GM12878 (cell line): ENCODE measurements around the gene EMID1. TPM values are rescaled to one million over a fixed set of nuclear protein-coding genes. Genes with fewer than 3 reads are reported as not detected.

Experiments
- CHD4 ChIP-seq: fragments of 200-600 bp; sonication (generic); IDR thresholded peaks from 2 replicates; pipeline ENCODE4 v1.6.1; 2016; ENCODE audit warnings: mild to moderate bottlenecking
- EP300 ChIP-seq, 2 experiments: fragments of 150-350 bp in 1 of 2; IDR thresholded peaks; 2 replicates each; pipeline ENCODE4 v1.6.1; 2011 to 2012; ENCODE audit warnings: low read depth in 2 of 2, low read length in 2 of 2, borderline replicate concordance in 1 of 2, improper control_type of control experiment in 1 of 2, inconsistent platforms in 1 of 2; ENCODE audit not compliant: control insufficient read depth in 1 of 2
- HDAC2 ChIP-seq: fragments of 200-600 bp; sonication (generic); IDR thresholded peaks from 2 replicates; pipeline ENCODE4 v1.6.1; 2017
- MEF2B ChIP-seq: fragments of 450-650 bp; IDR thresholded peaks from 2 replicates; pipeline ENCODE4 v1.6.1; 2018; ENCODE audit warnings: mild to moderate bottlenecking, moderate library complexity; ENCODE audit not compliant: partially characterized antibody, poor library complexity, severe bottlenecking
- RCOR1 ChIP-seq: conservative IDR thresholded peaks from 2 replicates; pipeline ENCODE4 v1.6.1; 2012; ENCODE audit warnings: low read depth, low read length, improper control_type of control experiment
- SMAD5 ChIP-seq: IDR thresholded peaks from 2 replicates; pipeline ENCODE4 v1.6.1; 2016; ENCODE audit warnings: antibody characterized with exemption, low read depth
- SMARCA5 ChIP-seq: fragments of 450-650 bp; IDR thresholded peaks from 2 replicates; pipeline ENCODE4 v1.6.1; 2017; ENCODE audit warnings: mild to moderate bottlenecking
- STAT1 ChIP-seq: fragments of 450-650 bp; conservative IDR thresholded peaks from 2 replicates; pipeline ENCODE4 v1.6.1; 2014; ENCODE audit warnings: antibody characterized with exemption, mild to moderate bottlenecking
- SUZ12 ChIP-seq: fragments of 200-600 bp; sonication (generic); IDR thresholded peaks from one replicate; pipeline ENCODE4 v1.6.1; 2018; ENCODE audit warnings: antibody characterized with exemption, mild to moderate bottlenecking; ENCODE audit not compliant: unreplicated experiment
- polyA plus RNA-seq, 11 experiments: library from polyadenylated mRNA; depleted of rRNA in 4 of 11; unstranded in 6 of 11; stranded (reverse) in 5 of 11; fragments of >200 nt; fragmentation: Nextera tagmentation in 4 of 11; fragmentation: Illumina TruSeq in 1 of 11; extraction: Ambion mirVana in 4 of 11; extraction: Trizol in 1 of 11; gene quantifications; 1 replicate in 1 of 11; 2 replicates in 10 of 11; pipeline versions ENCODE4 v1.2.1 to v1.2.3, GENCODE V29; 2011 to 2016; ENCODE audit warnings: inconsistent platforms in 2 of 11, missing spikeins in 2 of 11, low read depth in 1 of 11
- total RNA-seq, 4 experiments: library from RNA; depleted of rRNA in 3 of 4; stranded (reverse); fragments of >200 nt in 3 of 4; fragmentation: Illumina TruSeq in 1 of 4; extraction: Trizol in 1 of 4; gene quantifications; 2 replicates each; pipeline versions ENCODE4 v1.2.1 to v1.2.3, GENCODE V29; 2013 to 2021
- TF ChIP-seq, protein P1 (sequence below): fragments of 450-650 bp; formaldehyde crosslinking; IDR thresholded peaks from 2 replicates; pipeline ENCODE4 v1.4.0; 2020; ENCODE audit warnings: mild to moderate bottlenecking, moderate library complexity
- TF ChIP-seq, protein P2 (sequence below): fragments of 450-650 bp; IDR thresholded peaks from 2 replicates; pipeline ENCODE4 v1.6.1; 2016; ENCODE audit warnings: mild to moderate bottlenecking

The EMID1 gene
- total and polyA plus RNA-seq, 10 of the 15 experiments (the other 5 are each of a cell fraction or from before 2014, with no cell fraction given): 1.2 to 60.3 (median 12.0) TPM

DNA sequence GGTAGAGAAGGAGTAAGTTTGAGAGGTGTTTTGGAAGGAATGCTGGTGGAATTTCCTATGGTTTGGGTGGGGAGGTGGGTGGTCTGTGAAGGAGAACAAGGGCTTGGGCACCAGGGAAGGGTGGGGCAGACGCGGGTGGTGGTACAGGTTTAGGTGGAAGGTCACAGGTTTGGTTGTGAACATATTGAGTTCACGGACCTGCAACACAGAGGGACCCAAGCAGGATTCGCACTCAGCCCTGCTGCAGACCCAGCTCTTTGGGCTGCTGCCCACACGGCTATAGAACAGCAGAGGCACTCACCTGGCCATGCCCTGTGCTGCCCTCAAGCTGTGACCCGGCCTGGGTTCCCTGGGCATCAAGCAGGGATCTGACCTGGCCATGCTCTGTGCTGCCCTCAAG, 33.5 kb upstream of the EMID1 start (continued):
- TF ChIP-seq, protein P1, sequence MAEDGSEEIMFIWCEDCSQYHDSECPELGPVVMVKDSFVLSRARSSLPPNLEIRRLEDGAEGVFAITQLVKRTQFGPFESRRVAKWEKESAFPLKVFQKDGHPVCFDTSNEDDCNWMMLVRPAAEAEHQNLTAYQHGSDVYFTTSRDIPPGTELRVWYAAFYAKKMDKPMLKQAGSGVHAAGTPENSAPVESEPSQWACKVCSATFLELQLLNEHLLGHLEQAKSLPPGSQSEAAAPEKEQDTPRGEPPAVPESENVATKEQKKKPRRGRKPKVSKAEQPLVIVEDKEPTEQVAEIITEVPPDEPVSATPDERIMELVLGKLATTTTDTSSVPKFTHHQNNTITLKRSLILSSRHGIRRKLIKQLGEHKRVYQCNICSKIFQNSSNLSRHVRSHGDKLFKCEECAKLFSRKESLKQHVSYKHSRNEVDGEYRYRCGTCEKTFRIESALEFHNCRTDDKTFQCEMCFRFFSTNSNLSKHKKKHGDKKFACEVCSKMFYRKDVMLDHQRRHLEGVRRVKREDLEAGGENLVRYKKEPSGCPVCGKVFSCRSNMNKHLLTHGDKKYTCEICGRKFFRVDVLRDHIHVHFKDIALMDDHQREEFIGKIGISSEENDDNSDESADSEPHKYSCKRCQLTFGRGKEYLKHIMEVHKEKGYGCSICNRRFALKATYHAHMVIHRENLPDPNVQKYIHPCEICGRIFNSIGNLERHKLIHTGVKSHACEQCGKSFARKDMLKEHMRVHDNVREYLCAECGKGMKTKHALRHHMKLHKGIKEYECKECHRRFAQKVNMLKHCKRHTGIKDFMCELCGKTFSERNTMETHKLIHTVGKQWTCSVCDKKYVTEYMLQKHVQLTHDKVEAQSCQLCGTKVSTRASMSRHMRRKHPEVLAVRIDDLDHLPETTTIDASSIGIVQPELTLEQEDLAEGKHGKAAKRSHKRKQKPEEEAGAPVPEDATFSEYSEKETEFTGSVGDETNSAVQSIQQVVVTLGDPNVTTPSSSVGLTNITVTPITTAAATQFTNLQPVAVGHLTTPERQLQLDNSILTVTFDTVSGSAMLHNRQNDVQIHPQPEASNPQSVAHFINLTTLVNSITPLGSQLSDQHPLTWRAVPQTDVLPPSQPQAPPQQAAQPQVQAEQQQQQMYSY (CRISPR knock-in tag): no peak
- TF ChIP-seq SMARCA5 (no peak), STAT1 (no peak), MEF2B (no peak), SUZ12 (no peak), EP300 (IDR thresholded peaks at IDR 0.05; ENCODE audit: borderline replicate concordance in 1 of 2, control insufficient read depth in 1 of 2, low read depth in 2 of 2, low read length in 2 of 2) (no peak), CHD4 (no peak), SMAD5 (no peak), HDAC2 (no peak), RCOR1 (no peak)
- TF ChIP-seq, protein P2, sequence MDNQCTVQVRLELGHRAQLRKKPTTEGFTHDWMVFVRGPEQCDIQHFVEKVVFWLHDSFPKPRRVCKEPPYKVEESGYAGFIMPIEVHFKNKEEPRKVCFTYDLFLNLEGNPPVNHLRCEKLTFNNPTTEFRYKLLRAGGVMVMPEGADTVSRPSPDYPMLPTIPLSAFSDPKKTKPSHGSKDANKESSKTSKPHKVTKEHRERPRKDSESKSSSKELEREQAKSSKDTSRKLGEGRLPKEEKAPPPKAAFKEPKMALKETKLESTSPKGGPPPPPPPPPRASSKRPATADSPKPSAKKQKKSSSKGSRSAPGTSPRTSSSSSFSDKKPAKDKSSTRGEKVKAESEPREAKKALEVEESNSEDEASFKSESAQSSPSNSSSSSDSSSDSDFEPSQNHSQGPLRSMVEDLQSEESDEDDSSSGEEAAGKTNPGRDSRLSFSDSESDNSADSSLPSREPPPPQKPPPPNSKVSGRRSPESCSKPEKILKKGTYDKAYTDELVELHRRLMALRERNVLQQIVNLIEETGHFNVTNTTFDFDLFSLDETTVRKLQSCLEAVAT: no peak
